Daoy (cell line): Measurements from ENCODE around the gene PTGDR. TPM values are rescaled to one million over a fixed set of nuclear protein-coding genes. Genes with fewer than 3 reads are reported as not detected.

Experiments used
- DNase-seq: peaks from one replicate; pipeline ENCODE4 v3.0.0-alpha.2; 2015; ENCODE audit warnings: low read depth
- total RNA-seq: library from RNA; depleted of rRNA; stranded (reverse); fragments of >200 nt; shearing (Covaris generic); gene quantifications from 2 replicates; pipeline ENCODE4 v1.2.3, GENCODE V29; 2014

Gene PTGDR
- total RNA-seq, 1 experiment from 2014 or later, result not detected

GRCh38 chr14:52265253-52265652 is 2.2 kb upstream of the PTGDR start:
- DNase-seq, result no peak

DNA sequence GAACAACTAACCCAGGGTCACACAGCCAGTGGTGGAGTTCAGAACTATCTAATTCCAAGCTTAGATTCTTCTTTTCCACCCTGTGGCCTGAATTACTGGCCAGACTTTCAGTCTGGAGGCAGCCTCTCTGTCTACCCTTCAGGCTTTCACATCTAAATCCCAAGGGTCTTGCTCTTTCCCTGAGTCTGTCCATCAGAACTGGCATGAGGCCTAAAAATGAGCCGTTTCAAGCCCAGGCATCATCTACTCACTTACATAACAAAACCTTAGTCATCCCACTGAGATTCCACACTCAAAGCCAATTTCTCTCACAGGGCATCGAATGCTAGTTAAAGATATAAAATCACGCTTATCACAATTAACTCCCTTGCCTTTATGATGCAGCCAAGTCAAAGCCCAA is 1.3 kb upstream of the PTGDR start:
- peak; percentile 25 for DNase-seq

- peak; percentile 76 for DNase-seq
These were observed 716 bp upstream of the PTGDR start for GRCh38 chr14:52266782-52267181.

DNA sequence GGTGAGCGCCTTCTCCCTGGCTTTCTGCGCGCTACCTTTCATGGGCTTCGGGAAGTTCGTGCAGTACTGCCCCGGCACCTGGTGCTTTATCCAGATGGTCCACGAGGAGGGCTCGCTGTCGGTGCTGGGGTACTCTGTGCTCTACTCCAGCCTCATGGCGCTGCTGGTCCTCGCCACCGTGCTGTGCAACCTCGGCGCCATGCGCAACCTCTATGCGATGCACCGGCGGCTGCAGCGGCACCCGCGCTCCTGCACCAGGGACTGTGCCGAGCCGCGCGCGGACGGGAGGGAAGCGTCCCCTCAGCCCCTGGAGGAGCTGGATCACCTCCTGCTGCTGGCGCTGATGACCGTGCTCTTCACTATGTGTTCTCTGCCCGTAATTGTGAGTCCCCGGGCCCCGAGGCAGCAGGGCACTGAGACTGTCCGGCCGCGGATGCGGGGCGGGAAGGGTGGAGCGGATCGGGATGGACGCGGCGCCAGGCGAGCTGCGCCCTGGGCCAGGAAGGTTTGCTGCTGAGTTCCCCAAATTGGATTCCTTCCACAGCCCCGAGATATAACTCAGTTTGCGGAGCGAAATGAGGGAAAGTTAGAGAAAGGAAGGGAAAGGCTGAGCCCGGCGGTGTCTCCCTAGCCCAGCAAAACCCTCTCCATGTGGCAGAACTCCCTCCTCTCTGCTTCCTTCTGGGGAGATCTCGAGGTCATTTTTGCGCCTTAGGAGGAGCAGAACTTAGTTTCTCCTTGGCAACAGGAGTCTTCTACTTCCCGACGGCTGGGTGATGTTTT is 972 bp downstream of the PTGDR start:
- DNase-seq, result peak; percentile 27

- DNase-seq, result no peak
These were observed 1.6 kb downstream of the PTGDR start for GRCh38 chr14:52269100-52269499.

GRCh38 chr14:52269982-52270381 is 2.5 kb downstream of the PTGDR start:
- DNase-seq, result no peak

DNA sequence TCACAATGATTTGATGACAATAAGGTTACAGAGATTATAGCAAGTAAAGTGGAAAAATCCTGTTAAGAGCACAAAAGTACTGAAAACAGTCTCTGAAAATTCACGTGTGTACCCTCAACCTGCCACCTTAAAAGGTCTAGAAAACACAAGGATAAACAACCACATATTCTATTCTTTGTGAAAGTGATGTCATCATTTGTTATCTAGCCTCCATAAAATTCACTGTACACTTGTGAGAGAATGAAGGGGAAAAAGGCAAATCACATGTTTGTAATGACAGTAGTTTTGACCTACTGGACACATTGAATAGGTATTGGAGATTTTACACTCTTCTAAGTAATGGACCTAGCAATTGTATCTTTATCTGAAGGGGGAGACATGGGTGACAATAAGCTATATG is 4.0 kb downstream of the PTGDR start:
- no peak for DNase-seq

DNA sequence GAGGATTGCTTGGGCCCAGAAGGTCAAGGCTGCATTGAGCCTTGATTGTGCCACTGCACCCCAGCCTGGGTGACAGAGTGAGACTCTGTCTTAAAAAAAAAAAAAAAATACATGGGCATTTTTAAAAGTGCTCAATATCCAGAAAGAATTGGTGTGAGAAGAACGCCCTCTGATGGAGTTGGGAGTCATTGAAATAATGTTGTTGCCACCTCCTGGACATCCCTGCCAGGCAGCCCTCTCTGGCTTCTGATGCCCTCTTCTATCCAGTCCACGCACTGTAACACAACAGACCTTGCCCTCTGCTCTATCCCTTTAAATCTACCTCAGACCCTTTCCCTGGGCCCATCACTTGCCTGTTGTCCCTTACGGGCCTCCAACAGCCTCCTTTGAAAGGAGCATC is 4.9 kb downstream of the PTGDR start:
- DNase-seq, result peak; percentile 47

- DNase-seq, result no peak
These were observed 7.9 kb downstream of the PTGDR start for GRCh38 chr14:52275372-52275771.

DNA sequence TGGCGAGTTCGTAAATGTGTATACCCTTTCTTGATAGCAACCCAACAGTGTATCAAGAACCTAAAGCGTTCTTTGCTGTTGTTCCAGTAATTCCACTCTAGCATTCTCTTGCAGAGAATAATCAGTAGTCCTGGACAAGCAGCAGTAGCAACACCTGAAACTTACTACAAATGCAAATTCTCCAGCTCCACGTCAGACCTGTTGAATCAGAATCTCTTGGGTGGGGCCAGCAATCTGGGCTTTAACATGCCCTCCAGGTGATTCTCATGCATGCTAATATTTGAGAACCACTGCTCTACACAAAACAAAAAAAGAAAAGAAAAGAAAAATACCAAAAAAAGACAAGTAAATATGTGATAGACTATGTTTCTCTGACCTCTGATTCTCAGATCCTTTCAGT is 10.1 kb downstream of the PTGDR start:
- DNase-seq, result no peak

- peak; percentile 64 for DNase-seq
These were observed 11.9 kb downstream of the PTGDR start for GRCh38 chr14:52279408-52279807.

DNA sequence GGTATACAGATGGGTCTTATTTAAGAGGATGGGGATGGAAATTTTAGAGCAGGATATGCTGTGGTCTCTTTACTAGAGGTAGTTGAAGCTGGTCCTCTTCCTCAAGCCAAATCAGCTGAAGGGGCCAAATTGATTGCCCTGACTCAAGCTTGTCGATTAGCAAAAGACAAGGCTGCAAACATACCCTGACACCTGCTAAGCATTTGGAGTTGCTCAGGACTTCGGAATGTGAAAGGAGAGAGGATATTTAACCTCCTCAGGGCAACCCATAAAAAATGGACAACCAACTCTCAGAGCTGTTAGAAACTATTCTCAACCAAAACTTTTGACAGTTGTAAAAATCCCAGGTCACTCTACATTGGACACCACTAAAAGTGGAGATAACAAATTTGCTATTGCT is 15.6 kb downstream of the PTGDR start:
- DNase-seq, result no peak

- DNase-seq, result no peak
These were observed 19.5 kb downstream of the PTGDR start for GRCh38 chr14:52286661-52287649.

- DNase-seq, result no peak
These were observed 28.9 kb downstream of the PTGDR start for GRCh38 chr14:52296378-52296777.

- no peak for DNase-seq
These were observed 31.3 kb downstream of the PTGDR start for GRCh38 chr14:52298795-52299194.

GRCh38 chr14:52299692-52300278 is 32.3 kb downstream of the PTGDR start:
- no peak for DNase-seq

DNA sequence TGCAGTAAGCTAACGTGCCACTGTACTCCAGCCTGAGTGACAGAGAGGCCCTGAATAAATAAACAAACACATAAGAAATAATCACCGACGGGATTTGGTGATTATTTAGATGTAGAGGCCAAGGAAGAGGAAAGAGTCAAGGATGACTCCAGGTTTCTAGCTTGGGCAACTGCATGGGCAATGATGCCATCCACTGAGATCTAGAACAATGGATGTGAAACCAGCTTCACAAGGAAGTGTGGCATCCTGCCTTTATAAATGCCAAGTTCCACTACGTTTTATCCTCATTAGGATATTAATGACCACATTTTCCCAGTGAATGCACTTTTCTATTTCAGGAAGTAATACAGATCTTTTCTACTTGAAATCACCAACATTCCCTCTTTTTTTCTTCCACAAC is 35.7 kb downstream of the PTGDR start:
- DNase-seq, result no peak

- DNase-seq, result no peak
These were observed 36.9 kb downstream of the PTGDR start for GRCh38 chr14:52304248-52304904.

GRCh38 chr14:52305014-52305413 is 37.5 kb downstream of the PTGDR start:
- DNase-seq, result no peak

GRCh38 chr14:52307376-52307775 is 39.9 kb downstream of the PTGDR start:
- DNase-seq, result no peak

DNA sequence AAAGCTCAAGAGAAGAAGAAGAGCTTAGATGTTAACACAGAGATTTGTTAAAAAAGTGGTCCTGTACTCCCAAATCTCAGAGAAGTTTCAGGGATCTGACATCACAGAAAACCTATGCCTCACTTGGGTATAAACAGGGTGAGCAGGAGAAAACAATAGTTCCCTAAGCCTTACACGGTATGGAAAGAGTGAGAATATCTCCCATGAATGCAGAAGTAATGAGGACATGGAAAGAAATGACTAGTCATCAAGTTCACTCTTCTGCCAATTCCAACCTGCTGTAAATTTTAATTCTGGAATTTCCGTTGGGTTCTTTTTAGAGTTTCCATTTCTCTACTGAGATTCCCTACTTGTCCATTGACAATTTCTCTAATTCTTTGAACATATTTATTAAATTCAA is 40.4 kb downstream of the PTGDR start:
- DNase-seq, result no peak

GRCh38 chr14:52310541-52310940 is 43.0 kb downstream of the PTGDR start:
- DNase-seq, result no peak
